HEK293 (cell line): ENCODE measurements around the gene HIRA.

ENCODE experiments used
- SALL2 ChIP-seq: fragments of 450-650 bp; formaldehyde crosslinking; IDR thresholded peaks from 2 replicates; pipeline ENCODE4 v1.5.0; 2017; ENCODE audit warnings: missing biosample characterization, mild to moderate bottlenecking, missing genetic modification characterization, borderline replicate concordance
- YY1 ChIP-seq: fragments of 450-650 bp; formaldehyde crosslinking; IDR thresholded peaks from 2 replicates; pipeline ENCODE4 v1.5.1; 2018; ENCODE audit warnings: missing biosample characterization, missing genetic modification characterization
- ZNF133 ChIP-seq: fragments of 450-650 bp; formaldehyde crosslinking; IDR thresholded peaks from 2 replicates; pipeline ENCODE4 v1.5.1; 2016; ENCODE audit warnings: missing biosample characterization, missing genetic modification characterization
- ZNF138 ChIP-seq: fragments of 450-650 bp; formaldehyde crosslinking; IDR thresholded peaks from 2 replicates; pipeline ENCODE4 v1.5.1; 2016; ENCODE audit warnings: missing biosample characterization, missing genetic modification characterization, borderline replicate concordance
- ZNF239 ChIP-seq: fragments of 450-650 bp; formaldehyde crosslinking; IDR thresholded peaks from 2 replicates; pipeline ENCODE4 v1.5.1; 2016; ENCODE audit warnings: missing biosample characterization, missing genetic modification characterization
- ZNF366 ChIP-seq: fragments of 450-650 bp; formaldehyde crosslinking; conservative IDR thresholded peaks from 2 replicates; pipeline ENCODE4 v1.5.1; 2016; ENCODE audit warnings: missing biosample characterization, missing genetic modification characterization
- ZNF423 ChIP-seq: fragments of 450-650 bp; formaldehyde crosslinking; IDR thresholded peaks from 2 replicates; pipeline ENCODE4 v1.5.1; 2016; ENCODE audit warnings: missing biosample characterization, missing genetic modification characterization
- ZNF549 ChIP-seq: fragments of 450-650 bp; IDR thresholded peaks from 2 replicates; pipeline ENCODE4 v1.5.1; 2018; ENCODE audit warnings: missing biosample characterization, missing genetic modification characterization, mild to moderate bottlenecking, inconsistent platforms, moderate library complexity
- TF ChIP-seq, protein P1 (sequence below): fragments of 450-650 bp; formaldehyde crosslinking; IDR thresholded peaks from 2 replicates; pipeline ENCODE4 v1.5.1; 2016; ENCODE audit warnings: missing biosample characterization, missing genetic modification characterization
- TF ChIP-seq, protein P2 (sequence below): fragments of 450-650 bp; formaldehyde crosslinking; IDR thresholded peaks from 2 replicates; pipeline ENCODE4 v1.5.1; 2017; ENCODE audit warnings: missing biosample characterization, mild to moderate bottlenecking, missing genetic modification characterization, moderate library complexity
- TF ChIP-seq, protein P3 (sequence below): fragments of 450-650 bp; formaldehyde crosslinking; IDR thresholded peaks from 2 replicates; pipeline ENCODE4 v1.5.1; 2016; ENCODE audit warnings: missing biosample characterization, missing genetic modification characterization
- TF ChIP-seq, protein P4 (sequence below): fragments of 450-650 bp; formaldehyde crosslinking; IDR thresholded peaks from 2 replicates; pipeline ENCODE4 v1.5.0; 2017; ENCODE audit warnings: missing biosample characterization, missing genetic modification characterization, borderline replicate concordance
- TF ChIP-seq, protein P5 (sequence below): fragments of 450-650 bp; formaldehyde crosslinking; IDR thresholded peaks from 2 replicates; pipeline ENCODE4 v1.5.1; 2016; ENCODE audit warnings: missing biosample characterization, missing genetic modification characterization

DNA sequence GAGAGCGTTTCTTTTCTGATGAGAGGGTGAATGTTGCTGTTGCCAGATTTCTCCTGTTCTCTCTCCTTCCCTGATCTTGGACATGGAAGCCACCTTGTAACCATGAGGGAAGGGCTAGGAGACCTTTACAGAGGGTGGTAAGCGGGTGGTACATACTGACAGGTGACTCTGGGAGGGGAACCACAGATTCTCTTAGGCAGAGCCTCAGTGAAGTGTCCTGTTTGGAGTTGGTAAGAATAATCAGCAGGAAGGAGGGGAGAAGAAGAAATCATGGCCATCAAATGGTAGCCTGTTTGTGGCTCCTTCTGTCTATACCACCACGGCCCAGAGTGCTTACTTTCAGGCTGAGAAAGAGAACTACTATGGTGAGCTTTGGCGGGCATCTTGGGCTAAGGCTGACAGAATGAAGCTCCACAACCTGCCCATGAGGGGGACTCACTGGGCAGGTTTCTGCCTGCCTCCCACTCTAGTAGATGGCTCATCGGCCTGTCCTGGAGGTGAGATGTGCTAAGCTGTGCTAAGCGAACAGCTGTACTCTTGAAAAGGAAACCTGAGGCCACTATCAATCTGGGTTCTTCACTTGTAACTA lies 84.8 kb downstream of the HIRA start:
- TF ChIP-seq ZNF239 (tag by site-specific recombination), result no peak
- TF ChIP-seq, protein P1, sequence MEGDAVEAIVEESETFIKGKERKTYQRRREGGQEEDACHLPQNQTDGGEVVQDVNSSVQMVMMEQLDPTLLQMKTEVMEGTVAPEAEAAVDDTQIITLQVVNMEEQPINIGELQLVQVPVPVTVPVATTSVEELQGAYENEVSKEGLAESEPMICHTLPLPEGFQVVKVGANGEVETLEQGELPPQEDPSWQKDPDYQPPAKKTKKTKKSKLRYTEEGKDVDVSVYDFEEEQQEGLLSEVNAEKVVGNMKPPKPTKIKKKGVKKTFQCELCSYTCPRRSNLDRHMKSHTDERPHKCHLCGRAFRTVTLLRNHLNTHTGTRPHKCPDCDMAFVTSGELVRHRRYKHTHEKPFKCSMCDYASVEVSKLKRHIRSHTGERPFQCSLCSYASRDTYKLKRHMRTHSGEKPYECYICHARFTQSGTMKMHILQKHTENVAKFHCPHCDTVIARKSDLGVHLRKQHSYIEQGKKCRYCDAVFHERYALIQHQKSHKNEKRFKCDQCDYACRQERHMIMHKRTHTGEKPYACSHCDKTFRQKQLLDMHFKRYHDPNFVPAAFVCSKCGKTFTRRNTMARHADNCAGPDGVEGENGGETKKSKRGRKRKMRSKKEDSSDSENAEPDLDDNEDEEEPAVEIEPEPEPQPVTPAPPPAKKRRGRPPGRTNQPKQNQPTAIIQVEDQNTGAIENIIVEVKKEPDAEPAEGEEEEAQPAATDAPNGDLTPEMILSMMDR (tag by site-specific recombination), result no peak
- TF ChIP-seq ZNF138 (tag by site-specific recombination), result no peak
- TF ChIP-seq, protein P2, sequence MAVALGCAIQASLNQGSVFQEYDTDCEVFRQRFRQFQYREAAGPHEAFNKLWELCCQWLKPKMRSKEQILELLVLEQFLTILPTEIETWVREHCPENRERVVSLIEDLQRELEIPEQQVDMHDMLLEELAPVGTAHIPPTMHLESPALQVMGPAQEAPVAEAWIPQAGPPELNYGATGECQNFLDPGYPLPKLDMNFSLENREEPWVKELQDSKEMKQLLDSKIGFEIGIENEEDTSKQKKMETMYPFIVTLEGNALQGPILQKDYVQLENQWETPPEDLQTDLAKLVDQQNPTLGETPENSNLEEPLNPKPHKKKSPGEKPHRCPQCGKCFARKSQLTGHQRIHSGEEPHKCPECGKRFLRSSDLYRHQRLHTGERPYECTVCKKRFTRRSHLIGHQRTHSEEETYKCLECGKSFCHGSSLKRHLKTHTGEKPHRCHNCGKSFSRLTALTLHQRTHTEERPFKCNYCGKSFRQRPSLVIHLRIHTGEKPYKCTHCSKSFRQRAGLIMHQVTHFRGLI (tag by site-specific recombination), result no peak
- TF ChIP-seq, protein P3, sequence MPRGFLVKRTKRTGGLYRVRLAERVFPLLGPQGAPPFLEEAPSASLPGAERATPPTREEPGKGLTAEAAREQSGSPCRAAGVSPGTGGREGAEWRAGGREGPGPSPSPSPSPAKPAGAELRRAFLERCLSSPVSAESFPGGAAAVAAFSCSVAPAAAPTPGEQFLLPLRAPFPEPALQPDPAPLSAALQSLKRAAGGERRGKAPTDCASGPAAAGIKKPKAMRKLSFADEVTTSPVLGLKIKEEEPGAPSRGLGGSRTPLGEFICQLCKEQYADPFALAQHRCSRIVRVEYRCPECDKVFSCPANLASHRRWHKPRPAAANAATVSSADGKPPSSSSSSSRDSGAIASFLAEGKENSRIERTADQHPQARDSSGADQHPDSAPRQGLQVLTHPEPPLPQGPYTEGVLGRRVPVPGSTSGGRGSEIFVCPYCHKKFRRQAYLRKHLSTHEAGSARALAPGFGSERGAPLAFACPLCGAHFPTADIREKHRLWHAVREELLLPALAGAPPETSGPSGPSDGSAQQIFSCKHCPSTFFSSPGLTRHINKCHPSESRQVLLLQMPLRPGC (tag by site-specific recombination), result no peak
- no peak for TF ChIP-seq SALL2 (tag by site-specific recombination)
- TF ChIP-seq YY1 (tag by site-specific recombination), result no peak
- TF ChIP-seq ZNF423, result no peak
- TF ChIP-seq, protein P4, sequence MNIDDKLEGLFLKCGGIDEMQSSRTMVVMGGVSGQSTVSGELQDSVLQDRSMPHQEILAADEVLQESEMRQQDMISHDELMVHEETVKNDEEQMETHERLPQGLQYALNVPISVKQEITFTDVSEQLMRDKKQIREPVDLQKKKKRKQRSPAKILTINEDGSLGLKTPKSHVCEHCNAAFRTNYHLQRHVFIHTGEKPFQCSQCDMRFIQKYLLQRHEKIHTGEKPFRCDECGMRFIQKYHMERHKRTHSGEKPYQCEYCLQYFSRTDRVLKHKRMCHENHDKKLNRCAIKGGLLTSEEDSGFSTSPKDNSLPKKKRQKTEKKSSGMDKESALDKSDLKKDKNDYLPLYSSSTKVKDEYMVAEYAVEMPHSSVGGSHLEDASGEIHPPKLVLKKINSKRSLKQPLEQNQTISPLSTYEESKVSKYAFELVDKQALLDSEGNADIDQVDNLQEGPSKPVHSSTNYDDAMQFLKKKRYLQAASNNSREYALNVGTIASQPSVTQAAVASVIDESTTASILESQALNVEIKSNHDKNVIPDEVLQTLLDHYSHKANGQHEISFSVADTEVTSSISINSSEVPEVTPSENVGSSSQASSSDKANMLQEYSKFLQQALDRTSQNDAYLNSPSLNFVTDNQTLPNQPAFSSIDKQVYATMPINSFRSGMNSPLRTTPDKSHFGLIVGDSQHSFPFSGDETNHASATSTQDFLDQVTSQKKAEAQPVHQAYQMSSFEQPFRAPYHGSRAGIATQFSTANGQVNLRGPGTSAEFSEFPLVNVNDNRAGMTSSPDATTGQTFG (tag by site-specific recombination), result no peak
- TF ChIP-seq, protein P5, sequence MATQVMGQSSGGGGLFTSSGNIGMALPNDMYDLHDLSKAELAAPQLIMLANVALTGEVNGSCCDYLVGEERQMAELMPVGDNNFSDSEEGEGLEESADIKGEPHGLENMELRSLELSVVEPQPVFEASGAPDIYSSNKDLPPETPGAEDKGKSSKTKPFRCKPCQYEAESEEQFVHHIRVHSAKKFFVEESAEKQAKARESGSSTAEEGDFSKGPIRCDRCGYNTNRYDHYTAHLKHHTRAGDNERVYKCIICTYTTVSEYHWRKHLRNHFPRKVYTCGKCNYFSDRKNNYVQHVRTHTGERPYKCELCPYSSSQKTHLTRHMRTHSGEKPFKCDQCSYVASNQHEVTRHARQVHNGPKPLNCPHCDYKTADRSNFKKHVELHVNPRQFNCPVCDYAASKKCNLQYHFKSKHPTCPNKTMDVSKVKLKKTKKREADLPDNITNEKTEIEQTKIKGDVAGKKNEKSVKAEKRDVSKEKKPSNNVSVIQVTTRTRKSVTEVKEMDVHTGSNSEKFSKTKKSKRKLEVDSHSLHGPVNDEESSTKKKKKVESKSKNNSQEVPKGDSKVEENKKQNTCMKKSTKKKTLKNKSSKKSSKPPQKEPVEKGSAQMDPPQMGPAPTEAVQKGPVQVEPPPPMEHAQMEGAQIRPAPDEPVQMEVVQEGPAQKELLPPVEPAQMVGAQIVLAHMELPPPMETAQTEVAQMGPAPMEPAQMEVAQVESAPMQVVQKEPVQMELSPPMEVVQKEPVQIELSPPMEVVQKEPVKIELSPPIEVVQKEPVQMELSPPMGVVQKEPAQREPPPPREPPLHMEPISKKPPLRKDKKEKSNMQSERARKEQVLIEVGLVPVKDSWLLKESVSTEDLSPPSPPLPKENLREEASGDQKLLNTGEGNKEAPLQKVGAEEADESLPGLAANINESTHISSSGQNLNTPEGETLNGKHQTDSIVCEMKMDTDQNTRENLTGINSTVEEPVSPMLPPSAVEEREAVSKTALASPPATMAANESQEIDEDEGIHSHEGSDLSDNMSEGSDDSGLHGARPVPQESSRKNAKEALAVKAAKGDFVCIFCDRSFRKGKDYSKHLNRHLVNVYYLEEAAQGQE (tag by site-specific recombination), result no peak
- TF ChIP-seq ZNF366 (tag by site-specific recombination), result no peak
- no peak for TF ChIP-seq ZNF549 (tag by site-specific recombination)
- no peak for TF ChIP-seq ZNF133 (tag by site-specific recombination)
